ENCODE results near the gene DNASE1L3. TPM values are rescaled to one million over a fixed set of nuclear protein-coding genes. Genes with fewer than 3 reads are reported as not detected.

Gene DNASE1L3
- total and polyA plus RNA-seq, 2 donors (not counting 3 experiments of a cell fraction or from before 2014, with no cell fraction given) = 0.95 to 1.3 TPM

DNA sequence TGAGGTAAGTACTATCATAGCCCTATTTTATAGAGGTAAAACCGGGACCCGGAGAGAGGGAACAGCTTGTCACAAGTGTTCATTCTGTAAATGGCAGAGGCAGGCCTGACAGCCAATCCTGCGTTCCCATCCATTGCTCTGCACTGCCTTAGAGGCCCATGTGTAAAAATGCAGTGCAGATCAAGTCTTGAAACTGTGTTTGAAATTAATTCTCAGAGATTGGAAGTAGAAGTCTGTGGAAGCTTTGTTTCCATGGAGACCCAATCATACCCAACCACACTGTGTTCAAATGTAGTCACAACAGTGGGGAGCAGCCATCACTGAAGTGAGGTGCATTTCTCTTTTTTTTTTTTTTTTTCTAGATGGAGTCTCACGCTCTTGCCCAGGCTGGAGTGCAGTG, 13.1 kb upstream of the DNASE1L3 start:
- no peaks in the 10 kb centered on the region for H3K79me2 ChIP-seq (ENCODE audit: control insufficient read depth, insufficient read depth, low read length)
- CTCF ChIA-PET = interaction anchor here (1.4 to 3.1 kb wide), 3 partner anchors 21 to 47 kb away, joined by 3 to 13 read pairs (median 4); no protein-coding TSS in a partner anchor
- no peak overlapping the region for H3K4me3 ChIP-seq (replicated peaks in 1 of 3; ENCODE audit: insufficient read depth in 1 of 3, low read depth in 1 of 3, low read length in 3 of 3)
- BruUV-seq (replicated peaks) = no TSS peak
- H3K27ac ChIP-seq (ENCODE audit: insufficient read depth, low read depth, low read length) = no peak overlapping the region
- no peak for DNase-seq (ENCODE audit: low read depth, low spot score)
- no peak for FAIRE-seq
- H3K36me3 ChIP-seq (ENCODE audit: control insufficient read depth in 2 of 2, extremely low read depth in 1 of 2, insufficient read depth in 2 of 2, low read length in 2 of 2) = no peaks in the 10 kb centered on the region
- H3K9ac ChIP-seq (replicated peaks; ENCODE audit: extremely low read depth, insufficient read depth, low read length) = no peak overlapping the region
- no peaks in the 10 kb centered on the region for H3K4me1 ChIP-seq (ENCODE audit: control insufficient read depth, extremely low read depth, insufficient read depth, low read length)
- H4K20me1 ChIP-seq (replicated peaks; ENCODE audit: control insufficient read depth, extremely low read depth, insufficient read depth, low read length) = no peaks in the 10 kb centered on the region
- H3K9me3 ChIP-seq (replicated peaks; ENCODE audit: control insufficient read depth, insufficient read depth, low read length) = no peaks in the 10 kb centered on the region
- POLR2A ChIA-PET = no interaction called here
- no peak overlapping the region for H3K4me2 ChIP-seq (ENCODE audit: insufficient read depth, low read length)
- intact Hi-C loops (cut with micrococcal nuclease) = no loop called here
- peaks cover 1 to 2% of the 10 kb centered on the region in 2 experiments for H3K27me3 ChIP-seq (ENCODE audit: control insufficient read depth in 2 of 2, insufficient read depth in 2 of 2, low read length in 2 of 2)
- no peak overlapping the region for H2AFZ ChIP-seq (ENCODE audit: low read depth, low read length)
- TF ChIP-seq EZH2 (IDR thresholded peaks at IDR 0.05; ENCODE audit: borderline replicate concordance, low read depth, low read length, severe bottlenecking) (no peak), POLR2A (IDR thresholded peaks at IDR 0.05; ENCODE audit: low read depth, low read length) (no peak), MYC (IDR thresholded peaks at IDR 0.05; ENCODE audit: low read depth, low read length) (no peak), FOS (IDR thresholded peaks at IDR 0.05; ENCODE audit: borderline replicate concordance, insufficient read depth, low read length) (no peak), GATA2 (IDR thresholded peaks at IDR 0.05; ENCODE audit: insufficient read depth, insufficient read length, low read depth, low read length) (no peak), JUN (IDR thresholded peaks at IDR 0.05; ENCODE audit: borderline replicate concordance, insufficient read depth, insufficient read length, low read depth) (no peak), POLR2AphosphoS5 (IDR thresholded peaks at IDR 0.05; ENCODE audit: insufficient read depth, low read depth, low read length) (no peak)
- TF ChIP-seq, protein P1, sequence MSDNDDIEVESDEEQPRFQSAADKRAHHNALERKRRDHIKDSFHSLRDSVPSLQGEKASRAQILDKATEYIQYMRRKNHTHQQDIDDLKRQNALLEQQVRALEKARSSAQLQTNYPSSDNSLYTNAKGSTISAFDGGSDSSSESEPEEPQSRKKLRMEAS (IDR thresholded peaks at IDR 0.05; ENCODE audit: insufficient read depth, insufficient read length) = no peak
- no peaks in the 10 kb centered on the region for H3K9me1 ChIP-seq (replicated peaks; ENCODE audit: control insufficient read depth, extremely low read depth, insufficient read depth, low read length)
- dilution Hi-C loops (cut with MboI; ENCODE audit: extremely low pct_ligation_motif_present, low sequenced_read_pairs) = no loop called here

All from endothelial cell of umbilical vein (primary cell).